Smooth muscle cell (in vitro differentiated cells): ENCODE data around the gene USHBP1. TPM values are rescaled to one million over a fixed set of nuclear protein-coding genes. Genes with fewer than 3 reads are reported as not detected.

Source experiments
- DNase-seq: peaks from one replicate; lab custom pipeline; 2025; ENCODE audit not compliant: unreplicated experiment; lab: John Stamatoyannopoulos, UW
- H2AFZ ChIP-seq: fragments of 200-600 bp; sonication (generic); 2 replicates; pipeline ENCODE4 v1.6.0; 2016; ENCODE audit warnings: antibody characterized with exemption, low read depth, mild to moderate bottlenecking
- H3F3A ChIP-seq: fragments of 200-600 bp; sonication (generic); 2 replicates; pipeline ENCODE4 v1.6.0; 2017; ENCODE audit warnings: antibody characterized with exemption, low read depth
- H3K27ac ChIP-seq: fragments of 200-600 bp; sonication (generic); 2 replicates; pipeline ENCODE4 v1.5.1; 2016; ENCODE audit warnings: low read depth, mild to moderate bottlenecking
- H3K27me3 ChIP-seq: fragments of 200-600 bp; sonication (generic); 2 replicates; pipeline ENCODE4 v1.6.1; 2016; ENCODE audit warnings: low read depth, mild to moderate bottlenecking
- H3K36me3 ChIP-seq: fragments of 200-600 bp; sonication (generic); 2 replicates; pipeline ENCODE4 v1.5.1; 2016; ENCODE audit warnings: low read depth
- H3K4me1 ChIP-seq: fragments of 200-600 bp; sonication (generic); 2 replicates; pipeline ENCODE4 v1.5.1; 2016; ENCODE audit warnings: low read depth
- H3K4me2 ChIP-seq: fragments of 200-600 bp; sonication (generic); 2 replicates; pipeline ENCODE4 v1.6.0; 2016; ENCODE audit warnings: mild to moderate bottlenecking
- H3K4me3 ChIP-seq: fragments of 200-600 bp; sonication (generic); 2 replicates; pipeline ENCODE4 v1.5.1; 2016; ENCODE audit warnings: mild to moderate bottlenecking
- H3K79me2 ChIP-seq: fragments of 200-600 bp; sonication (generic); 2 replicates; pipeline ENCODE4 v1.6.0; 2016; ENCODE audit warnings: low read depth, mild to moderate bottlenecking
- H3K9ac ChIP-seq: fragments of 200-600 bp; sonication (generic); 2 replicates; pipeline ENCODE4 v1.6.0; 2016; ENCODE audit warnings: low read depth
- H3K9me3 ChIP-seq: fragments of 200-600 bp; sonication (generic); replicated peaks from 2 replicates; pipeline ENCODE4 v1.5.1; 2016; ENCODE audit warnings: low read depth
- H4K20me1 ChIP-seq: fragments of 200-600 bp; sonication (generic); 2 replicates; pipeline ENCODE4 v1.6.0; 2016; ENCODE audit warnings: low read depth
- CTCF ChIP-seq: fragments of 200-600 bp; sonication (generic); IDR thresholded peaks from 2 replicates; pipeline ENCODE4 v1.5.1; 2017; ENCODE audit warnings: borderline replicate concordance, mild to moderate bottlenecking, antibody characterized with exemption; ENCODE audit not compliant: insufficient read depth, poor library complexity, severe bottlenecking
- WGBS: methylation state at CpG from one replicate; pipeline ENCODE4 v1.1.7; 2016; ENCODE audit warnings: low lambda C conversion rate; 5-methylcytosine and 5-hydroxymethylcytosine counted together
- polyA plus RNA-seq: library from polyadenylated mRNA; unstranded; fragments of >200 nt; fragmentation: Nextera tagmentation; extraction: Ambion mirVana; gene quantifications from 2 replicates; pipeline ENCODE4 v1.2.1, GENCODE V29; 2016
- total RNA-seq: library from RNA; depleted of rRNA; stranded (reverse); fragments of >200 nt; gene quantifications from 2 replicates; pipeline ENCODE4 v1.2.3, GENCODE V29; 2014

The USHBP1 gene
- total and polyA plus RNA-seq, 2 experiments from 2014 or later = not detected

GRCh38 chr19:17219286-17219685, 45.3 kb downstream of the USHBP1 start:
- Histone ChIP-seq H3K36me3 (no peaks in the 10 kb centered on the region), H3K9ac (no peak overlapping the region), H3K4me3 (no peak overlapping the region), H4K20me1 (no peaks in the 10 kb centered on the region), H2AFZ (no peak overlapping the region), H3K79me2 (no peaks in the 10 kb centered on the region), H3K9me3 (no peaks in the 10 kb centered on the region), H3K4me1 (peaks cover 5% of the 10 kb centered on the region), H3K27ac (no peak overlapping the region), H3K4me2 (no peak overlapping the region), H3K27me3 (no peaks in the 10 kb centered on the region), H3F3A (peaks cover 9% of the 10 kb centered on the region)
- 98% methylated on average over 8 of the region's 8 CpGs for WGBS
- no peak for TF ChIP-seq CTCF
- no peak for DNase-seq

DNA sequence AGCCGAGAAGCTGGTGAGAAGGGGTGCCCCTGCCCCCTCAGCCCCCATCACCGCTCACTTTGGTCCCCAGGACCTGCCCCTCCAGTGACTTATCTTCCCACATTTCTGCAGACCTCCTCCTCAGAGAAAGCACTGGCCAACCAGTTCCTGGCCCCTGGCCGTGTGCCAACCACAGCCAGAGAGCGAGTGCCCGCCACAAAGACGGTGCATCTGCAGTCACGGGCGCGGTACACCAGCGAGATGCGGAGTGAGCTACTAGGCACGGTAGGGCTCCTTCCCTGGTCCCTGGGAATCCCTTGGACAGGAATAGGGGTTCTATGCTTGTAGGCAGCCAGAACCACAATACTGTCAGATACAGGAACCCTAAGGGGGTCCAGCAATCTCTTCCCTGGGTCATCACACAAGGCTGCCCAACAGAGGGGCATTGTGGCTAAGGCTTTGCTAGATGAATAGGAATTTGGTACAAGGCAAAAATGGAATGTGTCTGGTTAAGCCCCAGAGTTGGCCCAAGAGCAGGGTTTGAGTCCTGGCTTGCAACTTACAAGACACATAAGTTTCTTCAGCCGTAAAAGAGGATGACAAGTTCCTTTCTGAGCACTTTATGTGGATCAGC, 48.4 kb downstream of the USHBP1 start:
- Histone ChIP-seq H3K27ac (no peak overlapping the region), H3F3A (no peaks in the 10 kb centered on the region), H2AFZ (no peak overlapping the region), H4K20me1 (no peaks in the 10 kb centered on the region), H3K79me2 (no peaks in the 10 kb centered on the region), H3K9me3 (no peaks in the 10 kb centered on the region), H3K4me2 (peak overlapping the region; percentile 91), H3K4me3 (peak overlapping the region; percentile 74), H3K36me3 (no peaks in the 10 kb centered on the region), H3K4me1 (peaks cover 5% of the 10 kb centered on the region), H3K27me3 (no peaks in the 10 kb centered on the region), H3K9ac (no peak overlapping the region)
- WGBS = 93% methylated on average over 13 of the region's 13 CpGs
- TF ChIP-seq CTCF = no peak
- DNase-seq = no peak

DNA sequence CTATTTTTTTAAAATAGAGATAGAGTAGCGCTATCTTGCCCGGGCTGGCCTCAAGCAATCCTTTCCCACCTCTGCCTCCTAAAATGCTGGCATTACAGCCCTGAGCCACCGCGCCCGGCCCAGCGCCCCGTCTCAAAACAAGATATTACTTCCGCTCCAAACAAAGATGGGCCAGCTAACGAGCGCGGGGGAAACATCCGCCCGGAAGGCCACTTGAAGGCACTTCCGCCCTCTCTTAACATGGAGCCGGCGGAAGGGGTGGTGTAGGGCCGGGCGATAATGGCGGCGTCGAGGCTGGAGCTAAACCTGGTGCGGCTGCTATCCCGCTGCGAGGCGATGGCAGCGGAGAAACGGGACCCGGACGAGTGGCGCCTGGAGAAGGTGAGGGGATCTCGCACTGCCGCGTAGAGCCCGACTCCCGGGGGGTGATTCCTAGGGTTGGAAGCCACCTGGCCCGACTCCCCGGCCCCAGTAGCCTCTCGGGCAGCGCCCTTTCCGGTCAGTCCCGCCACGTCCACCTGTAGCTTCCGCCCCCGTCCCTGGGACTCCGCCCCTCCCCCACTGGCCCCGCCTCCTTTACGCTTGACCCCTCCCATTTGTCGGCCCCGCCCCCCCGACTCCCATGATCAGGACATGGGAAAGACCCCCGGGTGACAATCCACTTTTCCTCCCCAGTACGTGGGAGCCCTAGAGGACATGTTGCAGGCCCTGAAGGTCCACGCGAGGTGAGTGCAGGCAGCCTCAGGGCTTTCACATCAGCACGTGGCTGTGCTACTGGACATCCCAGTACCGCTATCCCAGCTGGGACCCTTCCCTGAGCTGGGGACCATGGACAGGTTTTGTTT, 49.2 kb downstream of the USHBP1 start, which contains the start of gene USE1:
Gene USE1 (plus strand): TSS at position 231 of the 845 bp plus-strand sequence. CDS start 49 bp downstream, at position 280.
- H3K36me3 ChIP-seq = no peaks in the 10 kb centered on the region
- H3K4me1 ChIP-seq = peaks cover 5% of the 10 kb centered on the region
- H3F3A ChIP-seq = no peaks in the 10 kb centered on the region
- no peaks in the 10 kb centered on the region for H3K27me3 ChIP-seq
- DNase-seq = peak; percentile 79
- H3K4me3 ChIP-seq = peak within 1 kb of the TSS; percentile 74
- no peaks in the 10 kb centered on the region for H4K20me1 ChIP-seq
- H3K9me3 ChIP-seq = no peaks in the 10 kb centered on the region
- H3K4me2 ChIP-seq = peak within 1 kb of the TSS; percentile 91
- H3K9ac ChIP-seq = peak within 1 kb of the TSS; percentile 84
- H2AFZ ChIP-seq = peak within 1 kb of the TSS; percentile 15
- no peak for TF ChIP-seq CTCF
- peak within 1 kb of the TSS; percentile 71 for H3K27ac ChIP-seq
- H3K79me2 ChIP-seq = no peaks in the 10 kb centered on the region
- WGBS = 4% methylated on average over 52 of the region's 56 CpGs
